CD4-positive, alpha-beta T cell treated with Interleukin-6 for 4 hours (primary cell): ENCODE results near the gene INAFM2.

Experiments used
- DNase-seq: peaks from one replicate; pipeline ENCODE4 v3.0.0-alpha.2; 2020; ENCODE audit warnings: mixed read lengths

Gene INAFM2

GRCh38 chr15:40287968-40288367, 35.5 kb upstream of the INAFM2 start:
- DNase-seq: no peak

- DNase-seq: no peak
Measured at GRCh38 chr15:40289140-40289775, 34.2 kb upstream of the INAFM2 start.

- no peak for DNase-seq
Measured at GRCh38 chr15:40290545-40290917, 33.0 kb upstream of the INAFM2 start.

- no peak for DNase-seq
Measured at GRCh38 chr15:40290918-40291574, 32.4 kb upstream of the INAFM2 start.

- no peak for DNase-seq
Measured at GRCh38 chr15:40292246-40292645, 31.2 kb upstream of the INAFM2 start.

GRCh38 chr15:40293006-40293405, 30.5 kb upstream of the INAFM2 start:
- no peak for DNase-seq

- DNase-seq: no peak
Measured at GRCh38 chr15:40293905-40294895, 29.3 kb upstream of the INAFM2 start.

GRCh38 chr15:40295297-40295696, 28.2 kb upstream of the INAFM2 start:
- DNase-seq: no peak

- no peak for DNase-seq
Measured at GRCh38 chr15:40295877-40296560, 27.5 kb upstream of the INAFM2 start.

GRCh38 chr15:40296561-40297230, 26.8 kb upstream of the INAFM2 start:
- DNase-seq: no peak

- DNase-seq: no peak
Measured at GRCh38 chr15:40297356-40297755, 26.1 kb upstream of the INAFM2 start.

GRCh38 chr15:40298216-40298935, 25.1 kb upstream of the INAFM2 start:
- DNase-seq: no peak

GRCh38 chr15:40300367-40300766, 23.1 kb upstream of the INAFM2 start:
- DNase-seq: no peak

- DNase-seq: no peak
Measured at GRCh38 chr15:40300771-40301170, 22.7 kb upstream of the INAFM2 start.

GRCh38 chr15:40301467-40302179, 21.9 kb upstream of the INAFM2 start:
- no peak for DNase-seq

GRCh38 chr15:40302288-40302886, 21.1 kb upstream of the INAFM2 start:
- no peak for DNase-seq

GRCh38 chr15:40302981-40303380, 20.5 kb upstream of the INAFM2 start:
- no peak for DNase-seq

GRCh38 chr15:40303576-40303975, 19.9 kb upstream of the INAFM2 start:
- DNase-seq: no peak

GRCh38 chr15:40305281-40305680, 18.2 kb upstream of the INAFM2 start:
- no peak for DNase-seq

- DNase-seq: no peak
Measured at GRCh38 chr15:40306371-40306770, 17.1 kb upstream of the INAFM2 start.

- peak; percentile 37 for DNase-seq
Measured at GRCh38 chr15:40306908-40307307, 16.6 kb upstream of the INAFM2 start.
